Panc1 (cell line): ENCODE results near the gene RBM5. TPM values are rescaled to one million over a fixed set of nuclear protein-coding genes. Genes with fewer than 3 reads are reported as not detected.
A peak's percentile ranks its signal among the peaks of the same experiment; 100 is the strongest.

ENCODE experiments used
- ATAC-seq: fragments of 200-7000 bp; cut with Tn5 transposase; 2 replicates; pipeline ENCODE4 v1.9.1; 2020; ENCODE audit warnings: mild to moderate bottlenecking, moderate library complexity
- BruUV-seq: library from RNA; stranded (reverse); fragments of 400-500 nt; replicated peaks from 2 replicates; lab custom pipeline; 2021; lab: Mats Ljungman, UMichigan
- CTCF ChIA-PET: fragments of 300-600 bp; sonication (Branson Sonifier 250); formaldehyde crosslinking; loops from one replicate; lab custom pipeline; 2022; ENCODE audit warnings: antibody characterized with exemption; lab: Charles Lee
- POLR2A ChIA-PET: fragments of 300-600 bp; sonication (Branson Sonifier 250); formaldehyde crosslinking; loops from one replicate; lab custom pipeline; 2022; ENCODE audit warnings: antibody characterized with exemption; lab: Charles Lee
- DNase-seq: peaks from one replicate; pipeline ENCODE4 v3.0.0-alpha.2; 2010; ENCODE audit warnings: low read depth, low spot score
- H3K27ac ChIP-seq: 2 replicates; pipeline ENCODE4 v1.5.1; 2011; ENCODE audit warnings: mild to moderate bottlenecking, low read length, inconsistent platforms
- H3K27me3 ChIP-seq: fragments of 200-500 bp; sonication (Bioruptor generic); 2 replicates; pipeline ENCODE4 v1.6.0; 2014; ENCODE audit warnings: low read length, inconsistent platforms; ENCODE audit not compliant: control insufficient read depth, insufficient read depth
- H3K36me3 ChIP-seq: fragments of 200-500 bp; sonication (Bioruptor generic); 2 replicates; pipeline ENCODE4 v1.5.1; 2014; ENCODE audit warnings: inconsistent platforms, mild to moderate bottlenecking, low read length, moderate library complexity; ENCODE audit not compliant: control insufficient read depth, insufficient read depth
- H3K4me1 ChIP-seq: 2 replicates; pipeline ENCODE4 v1.5.1; 2011; ENCODE audit warnings: inconsistent platforms, mild to moderate bottlenecking, low read length, moderate library complexity; ENCODE audit not compliant: control insufficient read depth, insufficient read depth
- H3K4me3 ChIP-seq, 2 experiments: 2 replicates each; pipeline ENCODE4 v1.5.1; 2011 to 2012; ENCODE audit warnings: low read depth in 2 of 2, low read length in 2 of 2, mild to moderate bottlenecking in 2 of 2, inconsistent platforms in 1 of 2, moderate library complexity in 1 of 2
- H3K9me3 ChIP-seq: fragments of 200-500 bp; sonication (Bioruptor generic); 2 replicates; pipeline ENCODE4 v1.5.1; 2014; ENCODE audit warnings: low read depth, mild to moderate bottlenecking, inconsistent platforms, low read length, moderate library complexity; ENCODE audit not compliant: control insufficient read depth, insufficient read depth
- CTCF ChIP-seq: fragments of 450-650 bp; IDR thresholded peaks from 2 replicates; pipeline ENCODE4 v1.5.1; 2017; ENCODE audit warnings: mild to moderate bottlenecking
- POLR2AphosphoS5 ChIP-seq: IDR thresholded peaks from 2 replicates; pipeline ENCODE4 v1.6.1; 2012; ENCODE audit warnings: mild to moderate bottlenecking, low read depth, low read length, moderate library complexity
- REST ChIP-seq, 2 experiments: IDR thresholded peaks; 2 replicates each; pipeline ENCODE4 v1.6.1; 2011 to 2012; ENCODE audit warnings: low read depth in 2 of 2, control low read depth in 1 of 2, low read length in 1 of 2, mild to moderate bottlenecking in 1 of 2, moderate library complexity in 1 of 2; ENCODE audit not compliant: insufficient read depth in 1 of 2
- SIN3A ChIP-seq: IDR thresholded peaks from 2 replicates; pipeline ENCODE4 v1.6.1; 2012; ENCODE audit warnings: low read depth, mild to moderate bottlenecking, low read length, moderate library complexity, borderline replicate concordance; ENCODE audit not compliant: insufficient read depth
- TCF7L2 ChIP-seq: IDR thresholded peaks from 2 replicates; pipeline ENCODE4 v1.6.1; 2011; ENCODE audit warnings: mild to moderate bottlenecking, low read depth, low read length, inconsistent platforms
- in situ Hi-C: cut with HindIII; loops from 2 replicates; pipeline ENCODE4 v1.10.0; 2016; ENCODE audit warnings: low sequenced_read_pairs, low pct_unique_long_range_greater_than_20kb
- intact Hi-C: fragments of 100-400 bp; cut with micrococcal nuclease; formaldehyde crosslinking; loops from one replicate; pipeline ENCODE4 v1.10.0; 2022; ENCODE audit not compliant: unreplicated experiment
- total RNA-seq: library from RNA; stranded (reverse); gene quantifications from one replicate; pipeline ENCODE4 v1.2.1, GENCODE V29; 2021; ENCODE audit not compliant: unreplicated experiment

The RBM5 gene
- total RNA-seq, 1 experiment from 2014 or later = 86.6 TPM

DNA sequence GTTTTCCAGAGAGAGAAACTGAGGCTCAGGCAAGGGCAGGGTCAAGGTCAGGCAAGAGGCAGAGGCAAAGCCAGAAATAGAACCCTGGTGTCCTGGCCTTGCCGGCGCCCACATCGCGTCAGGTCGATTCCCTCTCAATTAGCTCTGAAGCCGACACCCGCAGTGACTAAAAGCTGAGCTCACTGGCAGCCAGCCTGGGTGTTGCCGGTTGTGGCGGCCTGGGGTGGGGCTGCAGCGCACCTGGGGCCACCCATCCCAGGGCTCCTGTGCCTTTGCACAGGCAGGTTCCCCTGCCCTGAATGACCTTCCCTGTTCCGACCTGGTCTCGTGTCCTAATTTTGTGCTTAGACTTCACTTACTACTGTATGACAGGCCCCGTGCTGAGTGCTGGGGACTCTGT lies 72.6 kb downstream of the RBM5 start:
- ATAC-seq (no peak), DNase-seq (no peak)
- Histone ChIP-seq H3K9me3 (no peaks in the 10 kb centered on the region), H3K4me3 (no peak overlapping the region), H3K27me3 (no peaks in the 10 kb centered on the region), H3K27ac (peak overlapping the region; percentile 96), H3K4me1 (peaks cover 90% of the 10 kb centered on the region), H3K36me3 (no peaks in the 10 kb centered on the region)
- TF ChIP-seq SIN3A (no peak), REST (IDR thresholded peaks at IDR 0.05; ENCODE audit: insufficient read depth in 1 of 2, low read depth in 2 of 2, low read length in 1 of 2) (no peak), POLR2AphosphoS5 (no peak), TCF7L2 (no peak), CTCF (no peak)
- POLR2A ChIA-PET = no interaction called here
- in situ Hi-C loops (no loop called here), intact Hi-C loops (no loop called here)
- CTCF ChIA-PET = no interaction called here
- no TSS peak for BruUV-seq

- in situ Hi-C loops (no loop called here), intact Hi-C loops (no loop called here)
- ChIA-PET CTCF (no interaction called here), POLR2A (no interaction called here)
- H3K27me3 ChIP-seq = no peaks in the 10 kb centered on the region
- no TSS peak for BruUV-seq
- no peaks in the 10 kb centered on the region for H3K9me3 ChIP-seq
- peaks cover 99% of the 10 kb centered on the region for H3K4me1 ChIP-seq
- no peaks in the 10 kb centered on the region for H3K36me3 ChIP-seq
- peak overlapping the region; percentile 96 for H3K27ac ChIP-seq
- TF ChIP-seq TCF7L2 (no peak), CTCF (no peak), REST (IDR thresholded peaks at IDR 0.05; ENCODE audit: insufficient read depth in 1 of 2, low read depth in 2 of 2, low read length in 1 of 2) (no peak), POLR2AphosphoS5 (no peak), SIN3A (no peak)
- DNase-seq (no peak), ATAC-seq (no peak)
- H3K4me3 ChIP-seq = no peak overlapping the region
Measured at GRCh38 chr3:50162034-50162883, 73.5 kb downstream of the RBM5 start.
